Kidney (tissue), 14 donors: ENCODE results near the gene SACM1L. TPM values are rescaled to one million over a fixed set of nuclear protein-coding genes. Genes with fewer than 3 reads are reported as not detected.

ENCODE experiments used
- DNase-seq, 5 donors: peaks; one replicate each; pipeline ENCODE4 v3.0.0-alpha.2; 2013 to 2020
- FAIRE-seq: peaks from 2 replicates; lab custom pipeline; 2012; peaks lifted over from hg19 to GRCh38; lab: Jason Lieb, UNC
- H3K27ac ChIP-seq, 2 donors: one replicate each; pipeline ENCODE4 v1.7.0; 2013; ENCODE audit warnings: low read depth in 2 of 2, low read length in 2 of 2, inconsistent platforms in 1 of 2
- H3K27me3 ChIP-seq: one replicate; pipeline ENCODE4 v1.7.1; 2013; ENCODE audit warnings: low read length, inconsistent platforms; ENCODE audit not compliant: control insufficient read depth, insufficient read depth
- H3K36me3 ChIP-seq, 3 donors: one replicate each; pipeline versions ENCODE4 v1.7.0 to v1.7.1; 2013; ENCODE audit warnings: low read length in 3 of 3, control low read depth in 1 of 3, inconsistent platforms in 1 of 3; ENCODE audit not compliant: insufficient read depth in 3 of 3, control insufficient read depth in 2 of 3
- H3K4me1 ChIP-seq, 3 donors: one replicate each; pipeline versions ENCODE4 v1.7.0 to v1.7.1; 2013; ENCODE audit warnings: low read length in 3 of 3, inconsistent platforms in 1 of 3, low read depth in 1 of 3; ENCODE audit not compliant: control insufficient read depth in 2 of 3, insufficient read depth in 2 of 3
- H3K4me3 ChIP-seq, 3 donors: one replicate each; pipeline versions ENCODE4 v1.7.0 to v1.8.1; 2013; ENCODE audit warnings: low read length in 3 of 3, control low read depth in 1 of 3, inconsistent platforms in 1 of 3
- H3K9ac ChIP-seq, 3 donors: one replicate each; pipeline versions ENCODE4 v1.7.0 to v1.7.1; 2013; ENCODE audit warnings: low read length in 3 of 3, control low read depth in 1 of 3, inconsistent platforms in 1 of 3
- H3K9me3 ChIP-seq, 3 donors: one replicate each; pipeline versions ENCODE4 v1.7.0 to v1.7.1; 2013; ENCODE audit warnings: low read length in 3 of 3, control low read depth in 1 of 3, inconsistent platforms in 1 of 3; ENCODE audit not compliant: control insufficient read depth in 2 of 3, insufficient read depth in 1 of 3
- CTCF ChIP-seq: IDR thresholded peaks from 3 replicates; pipeline ENCODE4 v1.5.1; 2012; ENCODE audit warnings: mild to moderate bottlenecking, moderate library complexity, borderline replicate concordance; ENCODE audit not compliant: insufficient read depth; ENCODE audit errors: extremely low read depth
- intact Hi-C: fragments of 100-400 bp; cut with DNase I; formaldehyde crosslinking; loops from one replicate; pipeline ENCODE4 v1.11.1; 2022
- polyA plus RNA-seq: library from polyadenylated mRNA; stranded (reverse); fragments of 350-450 nt; fragmentation: Illumina TruSeq; extraction: RNeasy Lipid Tissue Mini Kit (QIAGEN cat#74804); gene quantifications from one replicate; pipeline ENCODE4 v1.2.3, GENCODE V29; 2014; ENCODE audit warnings: low read depth, low replicate concordance; ENCODE audit not compliant: insufficient read depth
- total RNA-seq: library from RNA; stranded (reverse); fragmentation: NEBNext Ultra II Directional; extraction: Animal tissue kit (Norgen Biotek cat#: 25700); gene quantifications from one replicate; pipeline ENCODE4 v1.2.1, GENCODE V29; 2021
- donor health status: control.
- donor health status: control.
- donor health status: control.
- donor health status: control.
- donor health status: control.
- donor health status: DM: yes; HTN: yes; CAD: no.
- donor health status: Normal renal cell carcinoma (clear cell type).

The SACM1L gene
- total and polyA plus RNA-seq, 2 donors from 2014 or later = 27.1 to 53.1 TPM

- intact Hi-C loops = no loop called here
- Histone ChIP-seq H3K36me3 (no peaks in the 10 kb centered on the region), H3K27me3 (no peaks in the 10 kb centered on the region), H3K4me1 (no peaks in the 10 kb centered on the region), H3K9me3 (no peaks in the 10 kb centered on the region), H3K27ac (no peak overlapping the region), H3K9ac (no peak overlapping the region), H3K4me3 (no peak overlapping the region)
- FAIRE-seq = no peak
- DNase-seq = no peak
- TF ChIP-seq CTCF = no peak
Observed at GRCh38 chr3:45774581-45775521, 85.7 kb downstream of the SACM1L start.

DNA sequence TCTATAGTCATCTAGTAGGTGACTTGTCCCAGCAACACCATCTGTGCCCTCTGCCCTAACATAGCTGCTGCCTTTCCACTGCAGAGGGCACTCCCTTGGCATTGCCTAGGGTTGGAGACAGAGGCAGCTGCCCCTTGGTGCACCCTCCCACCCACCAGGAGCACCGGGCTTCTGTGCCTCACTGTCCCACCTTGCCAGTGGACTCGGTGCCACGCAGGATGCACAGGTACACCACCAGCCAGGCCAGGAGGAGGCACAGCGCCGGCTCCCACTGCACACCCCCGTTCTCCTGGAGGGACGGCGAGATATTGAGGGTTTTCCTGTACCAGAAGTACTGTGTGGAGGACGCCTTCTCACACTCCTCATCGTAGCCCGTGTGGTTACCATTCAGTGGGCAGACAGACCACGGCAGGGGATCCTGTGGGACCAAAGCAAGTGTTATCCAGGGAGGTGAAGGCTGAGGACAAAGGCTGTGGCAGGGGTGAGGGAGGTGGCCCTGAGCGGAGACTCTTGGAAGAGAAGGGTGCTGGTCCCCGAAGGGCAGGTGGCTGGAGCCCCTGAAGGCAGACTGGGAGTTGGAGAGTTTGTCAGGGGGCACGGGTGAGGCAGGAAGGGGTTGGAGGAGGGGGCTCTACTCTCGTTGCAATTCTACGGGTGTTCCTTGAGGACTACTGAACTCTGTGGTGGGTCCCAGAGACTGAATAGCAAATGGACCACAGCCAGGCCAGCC lies 86.5 kb downstream of the SACM1L start:
- Histone ChIP-seq H3K9me3 (no peaks in the 10 kb centered on the region), H3K9ac (no peak overlapping the region), H3K4me1 (no peaks in the 10 kb centered on the region), H3K27ac (no peak overlapping the region), H3K27me3 (no peaks in the 10 kb centered on the region), H3K4me3 (no peak overlapping the region), H3K36me3 (no peaks in the 10 kb centered on the region)
- FAIRE-seq (no peak), DNase-seq (no peak)
- no peak for TF ChIP-seq CTCF
- intact Hi-C loops = no loop called here

GRCh38 chr3:45776301-45776595 lies 87.1 kb downstream of the SACM1L start:
- intact Hi-C loops = no loop called here
- FAIRE-seq = no peak

More at GRCh38 chr3:45776301-45776595, 87.1 kb downstream of the SACM1L start:
- Histone ChIP-seq H3K36me3 (no peaks in the 10 kb centered on the region), H3K9ac (no peak overlapping the region), H3K9me3 (no peaks in the 10 kb centered on the region), H3K4me1 (no peaks in the 10 kb centered on the region), H3K4me3 (no peak overlapping the region), H3K27ac (no peak overlapping the region), H3K27me3 (no peaks in the 10 kb centered on the region)
- no peak for DNase-seq
- TF ChIP-seq CTCF = no peak
